CD4-positive, alpha-beta T cell (primary cell): ENCODE measurements around the gene KCNE2. TPM values are rescaled to one million over a fixed set of nuclear protein-coding genes. Genes with fewer than 3 reads are reported as not detected.
"Not testable (repeated sequence)": the region's sequence is repeated elsewhere in the genome, so short reads cannot be mapped to it uniquely, and the experiment has no call there.

Source experiments
- ATAC-seq: fragments of 200-7000 bp; cut with Tn5 transposase; one replicate; pipeline ENCODE4 v1.10.0; 2022; ENCODE audit warnings: mild to moderate bottlenecking; ENCODE audit not compliant: poor library complexity
- CTCF ChIA-PET: fragments of 350-600 bp; sonication (Branson Sonifier 250); formaldehyde crosslinking; loops from one replicate; lab custom pipeline; 2021; ENCODE audit warnings: antibody characterized with exemption, inconsistent platforms; lab: Charles Lee
- POLR2A ChIA-PET: fragments of 350-600 bp; sonication (Branson Sonifier 250); formaldehyde crosslinking; loops from one replicate; lab custom pipeline; 2021; ENCODE audit warnings: antibody characterized with exemption, inconsistent platforms; lab: Charles Lee
- DNase-seq, 14 experiments: peaks; one replicate each; pipeline ENCODE4 v3.0.0-alpha.2; 2013 to 2020; ENCODE audit warnings: mixed read lengths in 2 of 14
- H3K27ac ChIP-seq, 2 donors: one replicate each; pipeline versions ENCODE4 v1.5.1 to v1.7.0; 2013; ENCODE audit warnings: low read length in 2 of 2, low read depth in 1 of 2, mild to moderate bottlenecking in 1 of 2
- H3K27me3 ChIP-seq, 2 experiments: 1 replicate in 1 of 2; 2 replicates in 1 of 2; pipeline versions ENCODE4 v1.6.1 to v1.7.0; 2013; ENCODE audit warnings: low read length in 2 of 2, control low read depth in 1 of 2, mild to moderate bottlenecking in 1 of 2, moderate library complexity in 1 of 2; ENCODE audit not compliant: insufficient read depth in 2 of 2, control insufficient read depth in 1 of 2
- H3K36me3 ChIP-seq: one replicate; pipeline ENCODE4 v1.6.1; 2013; ENCODE audit warnings: low read length, control low read depth; ENCODE audit not compliant: insufficient read depth
- H3K4me1 ChIP-seq: one replicate; pipeline ENCODE4 v1.6.1; 2013; ENCODE audit warnings: low read length, control low read depth; ENCODE audit not compliant: insufficient read depth
- H3K4me3 ChIP-seq: one replicate; pipeline ENCODE4 v1.5.1; 2013; ENCODE audit warnings: mild to moderate bottlenecking, low read length, moderate library complexity
- H3K9me3 ChIP-seq, 2 experiments: 1 replicate in 1 of 2; 2 replicates in 1 of 2; pipeline versions ENCODE4 v1.6.1 to v1.7.0; 2013; ENCODE audit warnings: low read length in 2 of 2, mild to moderate bottlenecking in 2 of 2, control low read depth in 1 of 2, moderate library complexity in 1 of 2; ENCODE audit not compliant: control insufficient read depth in 1 of 2, insufficient read depth in 1 of 2
- H3K27ac Mint-ChIP-seq: one replicate; pipeline ENCODE4 v1.8.0; 2020; ENCODE audit warnings: mixed read lengths
- H3K27me3 Mint-ChIP-seq: one replicate; pipeline ENCODE4 v1.8.0; 2021; ENCODE audit warnings: mixed read lengths
- H3K36me3 Mint-ChIP-seq: one replicate; pipeline ENCODE4 v1.8.0; 2021; ENCODE audit warnings: low read depth, mixed read lengths
- H3K4me1 Mint-ChIP-seq: one replicate; pipeline ENCODE4 v1.8.0; 2021; ENCODE audit warnings: low read depth, mixed read lengths
- H3K4me3 Mint-ChIP-seq: one replicate; pipeline ENCODE4 v1.8.0; 2020; ENCODE audit warnings: mild to moderate bottlenecking, mixed read lengths
- H3K9me3 Mint-ChIP-seq: one replicate; pipeline ENCODE4 v1.8.0; 2020; ENCODE audit warnings: mixed read lengths
- intact Hi-C, 2 experiments: fragments of 100-400 bp; cut with DNase I in 1 of 2; cut with micrococcal nuclease in 1 of 2; formaldehyde crosslinking; loops; one replicate each; pipeline versions ENCODE4 v1.15.1 to v1.9.0; 2023 to 2025; cut with DNase I, micrococcal nuclease
- total RNA-seq, 174 experiments: library from RNA in 2 of 174; stranded (reverse) in 2 of 174; gene quantifications; one replicate each; pipeline ENCODE4 v1.2.3 and lab custom pipeline; 2021 to 2026

The KCNE2 gene
- total RNA-seq, 2 experiments from 2014 or later = not detected

GRCh38 chr21:34383724-34384415 lies 20.1 kb downstream of the KCNE2 start:
- CTCF ChIA-PET, H3K9me3 Mint-ChIP-seq, H3K4me3 ChIP-seq, intact Hi-C loops, POLR2A ChIA-PET, H3K9me3 ChIP-seq, H3K36me3 ChIP-seq, H3K27me3 Mint-ChIP-seq, H3K36me3 Mint-ChIP-seq, DNase-seq, H3K4me1 Mint-ChIP-seq, H3K4me3 Mint-ChIP-seq, H3K4me1 ChIP-seq, H3K27me3 ChIP-seq, H3K27ac ChIP-seq, H3K27ac Mint-ChIP-seq: not testable (repeated sequence)
- peak; percentile 44 for ATAC-seq

GRCh38 chr21:34400522-34400921 lies 36.7 kb downstream of the KCNE2 start:
- H3K4me1 ChIP-seq, H3K9me3 Mint-ChIP-seq, H3K4me3 Mint-ChIP-seq, H3K9me3 ChIP-seq, H3K4me3 ChIP-seq, CTCF ChIA-PET, ATAC-seq, intact Hi-C loops, DNase-seq, H3K27ac ChIP-seq, POLR2A ChIA-PET, H3K27ac Mint-ChIP-seq, H3K27me3 ChIP-seq, H3K36me3 ChIP-seq, H3K27me3 Mint-ChIP-seq, H3K4me1 Mint-ChIP-seq, H3K36me3 Mint-ChIP-seq: not testable (repeated sequence)

GRCh38 chr21:34404742-34405141 lies 40.9 kb downstream of the KCNE2 start:
- H3K36me3 Mint-ChIP-seq, H3K27me3 ChIP-seq, H3K4me1 Mint-ChIP-seq, POLR2A ChIA-PET, DNase-seq, intact Hi-C loops, H3K4me3 ChIP-seq, H3K4me1 ChIP-seq, H3K27me3 Mint-ChIP-seq, H3K27ac Mint-ChIP-seq, H3K27ac ChIP-seq, H3K4me3 Mint-ChIP-seq, H3K9me3 Mint-ChIP-seq, H3K9me3 ChIP-seq, H3K36me3 ChIP-seq, CTCF ChIA-PET, ATAC-seq: not testable (repeated sequence)

GRCh38 chr21:34405686-34406085 lies 41.9 kb downstream of the KCNE2 start:
- H3K4me1 ChIP-seq, H3K4me3 Mint-ChIP-seq, H3K36me3 Mint-ChIP-seq, H3K27ac Mint-ChIP-seq, H3K4me1 Mint-ChIP-seq, H3K9me3 Mint-ChIP-seq, H3K36me3 ChIP-seq, ATAC-seq, H3K27ac ChIP-seq, H3K9me3 ChIP-seq, H3K27me3 ChIP-seq, intact Hi-C loops, H3K27me3 Mint-ChIP-seq, H3K4me3 ChIP-seq, POLR2A ChIA-PET, CTCF ChIA-PET, DNase-seq: not testable (repeated sequence)

GRCh38 chr21:34406102-34406501 lies 42.3 kb downstream of the KCNE2 start:
- H3K36me3 Mint-ChIP-seq, H3K36me3 ChIP-seq, H3K4me3 Mint-ChIP-seq, H3K9me3 Mint-ChIP-seq, H3K27ac ChIP-seq, H3K27me3 ChIP-seq, H3K4me3 ChIP-seq, POLR2A ChIA-PET, H3K27ac Mint-ChIP-seq, DNase-seq, H3K4me1 ChIP-seq, H3K9me3 ChIP-seq, CTCF ChIA-PET, H3K4me1 Mint-ChIP-seq, H3K27me3 Mint-ChIP-seq, ATAC-seq, intact Hi-C loops: not testable (repeated sequence)

- H3K27ac Mint-ChIP-seq, H3K36me3 ChIP-seq, H3K9me3 ChIP-seq, H3K27me3 Mint-ChIP-seq, DNase-seq, ATAC-seq, H3K4me1 ChIP-seq, POLR2A ChIA-PET, H3K9me3 Mint-ChIP-seq, intact Hi-C loops, CTCF ChIA-PET, H3K27ac ChIP-seq, H3K27me3 ChIP-seq, H3K4me3 Mint-ChIP-seq, H3K4me1 Mint-ChIP-seq, H3K36me3 Mint-ChIP-seq, H3K4me3 ChIP-seq: not testable (repeated sequence)
These were observed 42.9 kb downstream of the KCNE2 start for GRCh38 chr21:34406676-34407075.

GRCh38 chr21:34407294-34407693 lies 43.5 kb downstream of the KCNE2 start:
- H3K36me3 ChIP-seq, ATAC-seq, H3K9me3 Mint-ChIP-seq, H3K27ac Mint-ChIP-seq, CTCF ChIA-PET, intact Hi-C loops, DNase-seq, H3K9me3 ChIP-seq, H3K4me1 Mint-ChIP-seq, H3K4me3 Mint-ChIP-seq, H3K4me1 ChIP-seq, H3K36me3 Mint-ChIP-seq, H3K27ac ChIP-seq, H3K27me3 ChIP-seq, H3K27me3 Mint-ChIP-seq, POLR2A ChIA-PET, H3K4me3 ChIP-seq: not testable (repeated sequence)
